ENCODE measurements around the gene MAFG. TPM values are rescaled to one million over a fixed set of nuclear protein-coding genes. Genes with fewer than 3 reads are reported as not detected.

MAFG gene
- total and polyA plus RNA-seq, 4 donors = 11.9 to 33.3 (median 23.3) TPM

DNA sequence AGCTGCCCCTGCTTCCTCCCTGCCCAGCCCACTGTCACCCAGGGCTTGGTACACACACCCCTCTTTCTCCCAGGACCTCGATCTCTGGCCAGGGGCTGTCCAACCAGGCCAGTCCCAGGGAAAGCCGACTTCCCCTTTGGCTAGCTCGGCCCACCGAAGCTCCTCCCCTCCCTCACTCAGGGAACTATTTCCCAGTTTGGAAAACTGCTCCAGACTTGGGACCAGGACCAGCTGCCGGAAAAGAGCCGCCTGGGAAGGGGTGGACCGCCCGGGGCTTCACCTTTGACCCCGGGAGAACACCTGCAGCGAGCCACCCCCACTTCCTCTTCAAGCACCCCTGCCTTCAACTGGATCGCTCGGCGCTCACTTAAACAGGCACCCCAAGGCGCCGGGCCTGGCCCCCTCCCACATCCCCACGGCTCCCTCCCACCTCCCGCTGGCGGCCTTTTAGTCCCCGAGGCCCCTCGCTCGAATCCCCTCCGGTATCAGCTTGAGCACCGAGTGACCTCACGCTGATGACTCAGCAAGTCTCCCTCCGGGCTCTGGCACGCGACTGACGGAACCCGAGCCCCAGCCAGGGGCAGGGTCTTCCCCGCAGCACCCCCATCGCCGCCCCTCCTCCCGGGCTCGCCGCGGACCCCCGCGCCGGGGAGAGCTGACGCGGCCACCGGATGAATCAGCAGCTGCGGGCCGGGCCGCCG, 934 bp downstream of the MAFG start:
- Histone ChIP-seq H3K36me3 (ENCODE audit: control insufficient read depth in 4 of 4, insufficient read depth in 4 of 4, low read length in 4 of 4) (peaks cover 0 to 12% (median 6%) of the 10 kb centered on the region in 4 donors), H3K27ac (ENCODE audit: low read depth in 1 of 2, low read length in 1 of 2) (peak overlapping the region; percentile 89 to 90), H3K27me3 (ENCODE audit: control insufficient read depth in 3 of 3, insufficient read depth in 3 of 3, low read length in 2 of 3) (no peaks in the 10 kb centered on the region), H3K4me3 (peak overlapping the region; percentile 83), H3K9ac (ENCODE audit: insufficient read depth in 1 of 2, low read length in 2 of 2) (peak overlapping the region; percentile 12 to 32), H3K4me1 (ENCODE audit: control insufficient read depth in 5 of 5, insufficient read depth in 5 of 5, low read length in 5 of 5) (peaks cover 7 to 46% (median 12%) of the 10 kb centered on the region in 5 donors), H3K9me3 (ENCODE audit: control insufficient read depth in 4 of 4, insufficient read depth in 3 of 4, low read length in 3 of 4) (no peaks in the 10 kb centered on the region)
- TF ChIP-seq, protein P1, sequence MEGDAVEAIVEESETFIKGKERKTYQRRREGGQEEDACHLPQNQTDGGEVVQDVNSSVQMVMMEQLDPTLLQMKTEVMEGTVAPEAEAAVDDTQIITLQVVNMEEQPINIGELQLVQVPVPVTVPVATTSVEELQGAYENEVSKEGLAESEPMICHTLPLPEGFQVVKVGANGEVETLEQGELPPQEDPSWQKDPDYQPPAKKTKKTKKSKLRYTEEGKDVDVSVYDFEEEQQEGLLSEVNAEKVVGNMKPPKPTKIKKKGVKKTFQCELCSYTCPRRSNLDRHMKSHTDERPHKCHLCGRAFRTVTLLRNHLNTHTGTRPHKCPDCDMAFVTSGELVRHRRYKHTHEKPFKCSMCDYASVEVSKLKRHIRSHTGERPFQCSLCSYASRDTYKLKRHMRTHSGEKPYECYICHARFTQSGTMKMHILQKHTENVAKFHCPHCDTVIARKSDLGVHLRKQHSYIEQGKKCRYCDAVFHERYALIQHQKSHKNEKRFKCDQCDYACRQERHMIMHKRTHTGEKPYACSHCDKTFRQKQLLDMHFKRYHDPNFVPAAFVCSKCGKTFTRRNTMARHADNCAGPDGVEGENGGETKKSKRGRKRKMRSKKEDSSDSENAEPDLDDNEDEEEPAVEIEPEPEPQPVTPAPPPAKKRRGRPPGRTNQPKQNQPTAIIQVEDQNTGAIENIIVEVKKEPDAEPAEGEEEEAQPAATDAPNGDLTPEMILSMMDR (IDR thresholded peaks at IDR 0.05; ENCODE audit: control extremely low read depth, extremely low read depth) = no peak
- DNase-seq (peak; percentile 71 to 74 (median 71)), ATAC-seq (ENCODE audit: insufficient read depth, low FRiP score) (peak; percentile 46)
- WGBS, 2 donors = 1% methylated on average over 33 to 46 of the region's 46 CpGs

DNA sequence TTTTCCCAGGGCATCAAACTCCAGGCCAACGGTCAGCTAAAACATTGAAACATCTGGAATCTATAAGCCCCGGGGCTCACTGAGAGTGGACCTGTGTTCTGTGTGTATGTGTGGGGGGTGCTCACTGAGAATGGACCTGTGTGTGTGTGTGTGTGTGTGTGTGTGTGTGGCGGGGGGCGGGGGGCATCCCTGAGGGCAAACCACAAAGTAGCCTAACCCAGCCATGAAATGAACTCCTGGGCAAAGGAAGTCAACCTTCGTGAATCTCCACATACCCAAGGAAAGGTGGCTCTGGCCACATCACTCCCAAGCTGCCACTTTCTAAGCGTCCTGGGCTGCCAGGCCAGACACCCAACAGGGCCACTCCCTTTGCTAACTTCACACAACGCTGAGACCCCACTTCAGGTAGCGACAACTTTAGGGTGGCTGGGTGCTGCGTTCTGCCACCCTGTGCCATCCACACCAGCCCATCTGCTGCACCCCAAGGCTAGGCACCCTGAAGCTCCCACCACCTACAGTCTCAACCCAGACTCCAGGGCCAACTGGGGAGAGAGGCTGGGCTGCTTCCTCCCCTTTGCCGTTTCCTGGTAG, 1.6 kb downstream of the MAFG start:
- Histone ChIP-seq H3K27ac (ENCODE audit: low read depth in 1 of 2, low read length in 1 of 2) (peak overlapping the region; percentile 89 to 90), H3K9me3 (ENCODE audit: control insufficient read depth in 4 of 4, insufficient read depth in 3 of 4, low read length in 3 of 4) (no peaks in the 10 kb centered on the region), H3K27me3 (ENCODE audit: control insufficient read depth in 3 of 3, insufficient read depth in 3 of 3, low read length in 2 of 3) (no peaks in the 10 kb centered on the region), H3K4me1 (ENCODE audit: control insufficient read depth in 5 of 5, insufficient read depth in 5 of 5, low read length in 5 of 5) (peaks cover 5 to 43% (median 12%) of the 10 kb centered on the region in 5 donors), H3K4me3 (peak overlapping the region; percentile 83), H3K9ac (ENCODE audit: insufficient read depth in 1 of 2, low read length in 2 of 2) (peak overlapping the region in 1 of 2 donors; percentile 32), H3K36me3 (ENCODE audit: control insufficient read depth in 4 of 4, insufficient read depth in 4 of 4, low read length in 4 of 4) (peaks cover 0 to 14% (median 6%) of the 10 kb centered on the region in 4 donors)
- DNase-seq (no peak), ATAC-seq (ENCODE audit: insufficient read depth, low FRiP score) (no peak)
- 48 to 51% methylated on average over 10 of the region's 10 CpGs for WGBS, 2 donors
- TF ChIP-seq, protein P1 (IDR thresholded peaks at IDR 0.05; ENCODE audit: control extremely low read depth, extremely low read depth) = no peak

DNA sequence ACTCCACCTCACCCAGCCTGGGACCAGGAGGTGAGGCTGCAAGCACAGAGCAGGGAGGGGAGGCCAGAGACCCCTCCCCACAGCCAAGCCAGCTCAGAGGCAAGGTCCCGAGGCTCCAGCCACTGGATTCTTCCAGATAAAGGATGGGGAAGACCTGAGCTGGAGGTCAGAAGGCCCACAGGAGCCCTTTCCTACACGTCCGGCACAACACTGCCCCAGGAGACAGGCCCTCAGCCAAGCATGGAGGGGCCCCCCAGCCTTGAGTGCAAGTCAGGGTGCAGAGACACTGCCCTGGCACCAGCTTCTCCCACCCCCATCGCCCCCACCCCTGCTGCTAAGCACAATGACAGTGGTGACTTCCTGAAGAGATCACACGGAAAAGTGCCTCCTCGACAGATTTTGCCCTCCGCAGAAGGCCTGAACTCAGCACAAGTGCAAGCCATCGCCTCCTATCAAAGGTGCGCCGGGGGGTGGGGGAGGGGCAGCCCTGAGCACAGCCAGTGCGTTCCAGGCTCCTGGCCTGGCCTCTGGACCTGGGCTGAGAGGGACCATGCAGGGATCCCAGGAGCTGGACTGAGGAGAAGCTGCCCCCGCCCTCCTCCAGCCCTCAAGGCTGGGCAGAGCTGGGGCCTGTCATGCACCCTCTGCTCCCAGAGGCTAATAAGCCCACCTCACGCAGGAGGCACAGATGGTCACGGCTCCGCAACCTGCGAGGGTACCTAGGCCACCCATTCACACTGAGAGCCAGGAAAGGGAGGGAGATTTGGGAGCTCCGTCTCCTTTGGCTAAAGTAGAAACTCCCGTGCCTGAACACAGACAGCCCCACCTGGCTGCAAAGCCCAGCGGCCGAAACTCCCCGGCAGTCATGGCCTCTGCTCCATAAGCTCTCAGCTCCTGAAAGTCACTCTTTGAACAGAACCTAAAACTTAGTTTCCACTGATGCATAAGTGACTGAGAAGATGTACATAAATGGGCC, 2.7 kb downstream of the MAFG start:
- DNase-seq = peak in 1 of 3 donors; percentile 12
- TF ChIP-seq, protein P1 (IDR thresholded peaks at IDR 0.05; ENCODE audit: control extremely low read depth, extremely low read depth) = no peak
- Histone ChIP-seq H3K36me3 (ENCODE audit: control insufficient read depth in 4 of 4, insufficient read depth in 4 of 4, low read length in 4 of 4) (peaks cover 0 to 21% (median 7%) of the 10 kb centered on the region in 4 donors), H3K9me3 (ENCODE audit: control insufficient read depth in 4 of 4, insufficient read depth in 3 of 4, low read length in 3 of 4) (no peaks in the 10 kb centered on the region), H3K27me3 (ENCODE audit: control insufficient read depth in 3 of 3, insufficient read depth in 3 of 3, low read length in 2 of 3) (no peaks in the 10 kb centered on the region), H3K27ac (ENCODE audit: low read depth in 1 of 2, low read length in 1 of 2) (peak overlapping the region in 1 of 2 donors; percentile 12), H3K4me1 (ENCODE audit: control insufficient read depth in 5 of 5, insufficient read depth in 5 of 5, low read length in 5 of 5) (peaks cover 0 to 36% (median 12%) of the 10 kb centered on the region in 5 donors), H3K9ac (ENCODE audit: insufficient read depth in 1 of 2, low read length in 2 of 2) (no peak overlapping the region), H3K4me3 (no peak overlapping the region)
- no peak for ATAC-seq (ENCODE audit: insufficient read depth, low FRiP score)
- 56 to 69% methylated on average over 21 of the region's 21 CpGs for WGBS, 2 donors
